Measurements from ENCODE around the gene SCCPDH. TPM values are rescaled to one million over a fixed set of nuclear protein-coding genes. Genes with fewer than 3 reads are reported as not detected.

SCCPDH gene
- total RNA-seq, 1 donor from 2014 or later, result 34.4 TPM

DNA sequence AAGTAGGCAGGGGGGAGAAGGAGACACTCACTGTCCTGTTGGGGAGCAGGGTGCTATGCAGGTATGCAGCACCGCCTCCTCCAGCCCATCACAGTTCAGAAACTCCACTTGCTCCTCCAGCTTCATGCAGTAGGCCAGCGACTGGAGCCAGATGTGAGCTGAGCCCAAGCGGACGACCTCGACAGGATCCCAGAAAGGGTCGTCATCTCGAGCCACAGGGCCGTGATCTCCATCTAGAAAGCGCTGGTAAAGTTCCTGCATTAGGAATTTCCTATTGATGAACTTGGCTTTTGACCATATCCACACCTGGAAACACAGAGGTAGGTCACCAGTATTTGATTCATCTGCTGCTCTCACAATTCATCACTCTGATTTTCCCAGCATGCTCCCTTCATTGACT lies 56.1 kb downstream of the SCCPDH start:
- Mint-ChIP-seq H3K36me3 (ENCODE audit: unreplicated experiment) (peaks cover 38% of the 10 kb centered on the region), H3K4me1 (ENCODE audit: unreplicated experiment) (peaks cover 31% of the 10 kb centered on the region), H3K4me3 (ENCODE audit: unreplicated experiment) (no peak overlapping the region), H3K9me3 (ENCODE audit: unreplicated experiment) (no peaks in the 10 kb centered on the region), H3K27me3 (ENCODE audit: unreplicated experiment) (no peaks in the 10 kb centered on the region), H3K27ac (ENCODE audit: unreplicated experiment) (no peak overlapping the region)
- peak; percentile 75 for DNase-seq (ENCODE audit: extremely low spot score, unreplicated experiment)
- TF ChIP-seq, protein P1, sequence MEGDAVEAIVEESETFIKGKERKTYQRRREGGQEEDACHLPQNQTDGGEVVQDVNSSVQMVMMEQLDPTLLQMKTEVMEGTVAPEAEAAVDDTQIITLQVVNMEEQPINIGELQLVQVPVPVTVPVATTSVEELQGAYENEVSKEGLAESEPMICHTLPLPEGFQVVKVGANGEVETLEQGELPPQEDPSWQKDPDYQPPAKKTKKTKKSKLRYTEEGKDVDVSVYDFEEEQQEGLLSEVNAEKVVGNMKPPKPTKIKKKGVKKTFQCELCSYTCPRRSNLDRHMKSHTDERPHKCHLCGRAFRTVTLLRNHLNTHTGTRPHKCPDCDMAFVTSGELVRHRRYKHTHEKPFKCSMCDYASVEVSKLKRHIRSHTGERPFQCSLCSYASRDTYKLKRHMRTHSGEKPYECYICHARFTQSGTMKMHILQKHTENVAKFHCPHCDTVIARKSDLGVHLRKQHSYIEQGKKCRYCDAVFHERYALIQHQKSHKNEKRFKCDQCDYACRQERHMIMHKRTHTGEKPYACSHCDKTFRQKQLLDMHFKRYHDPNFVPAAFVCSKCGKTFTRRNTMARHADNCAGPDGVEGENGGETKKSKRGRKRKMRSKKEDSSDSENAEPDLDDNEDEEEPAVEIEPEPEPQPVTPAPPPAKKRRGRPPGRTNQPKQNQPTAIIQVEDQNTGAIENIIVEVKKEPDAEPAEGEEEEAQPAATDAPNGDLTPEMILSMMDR (IDR thresholded peaks at IDR 0.05), result no peak

DNA sequence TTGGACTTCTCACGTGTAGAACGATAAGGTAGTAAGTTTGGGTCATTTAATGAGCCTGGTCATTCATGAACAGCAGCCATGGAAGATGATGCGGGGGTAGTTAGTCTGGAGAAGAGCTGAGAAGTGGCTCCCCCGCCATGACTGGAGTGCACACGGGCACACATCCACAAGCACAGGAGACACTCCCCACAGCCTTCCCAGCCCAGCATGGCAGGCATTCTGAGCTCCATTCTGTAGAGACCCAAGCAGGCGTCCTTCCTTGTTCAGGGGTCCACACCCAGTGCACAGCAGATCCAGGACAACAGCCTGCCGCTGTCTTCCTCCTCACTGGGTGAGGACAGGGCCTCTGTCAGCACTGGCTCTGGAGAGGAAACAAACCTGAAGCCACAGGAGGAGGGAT lies 57.0 kb downstream of the SCCPDH start:
- Mint-ChIP-seq H3K4me3 (ENCODE audit: unreplicated experiment) (no peak overlapping the region), H3K9me3 (ENCODE audit: unreplicated experiment) (no peaks in the 10 kb centered on the region), H3K27me3 (ENCODE audit: unreplicated experiment) (no peaks in the 10 kb centered on the region), H3K27ac (ENCODE audit: unreplicated experiment) (peak overlapping the region; percentile 38), H3K36me3 (ENCODE audit: unreplicated experiment) (peaks cover 33% of the 10 kb centered on the region), H3K4me1 (ENCODE audit: unreplicated experiment) (peaks cover 36% of the 10 kb centered on the region)
- TF ChIP-seq, protein P1 (IDR thresholded peaks at IDR 0.05), result no peak
- DNase-seq (ENCODE audit: extremely low spot score, unreplicated experiment), result peak; percentile 56

- H3K27ac Mint-ChIP-seq (ENCODE audit: unreplicated experiment), result no peak overlapping the region
- TF ChIP-seq, protein P1 (IDR thresholded peaks at IDR 0.05), result no peak
- H3K36me3 Mint-ChIP-seq (ENCODE audit: unreplicated experiment), result peaks cover 25% of the 10 kb centered on the region
- peak; percentile 73 for DNase-seq (ENCODE audit: extremely low spot score, unreplicated experiment)
- H3K4me1 Mint-ChIP-seq (ENCODE audit: unreplicated experiment), result peaks cover 36% of the 10 kb centered on the region
- no peaks in the 10 kb centered on the region for H3K9me3 Mint-ChIP-seq (ENCODE audit: unreplicated experiment)
- H3K27me3 Mint-ChIP-seq (ENCODE audit: unreplicated experiment), result no peaks in the 10 kb centered on the region
- no peak overlapping the region for H3K4me3 Mint-ChIP-seq (ENCODE audit: unreplicated experiment)
Observed at GRCh38 chr1:246782120-246782900, 58.1 kb downstream of the SCCPDH start.

- Mint-ChIP-seq H3K36me3 (ENCODE audit: unreplicated experiment) (peaks cover 14% of the 10 kb centered on the region), H3K9me3 (ENCODE audit: unreplicated experiment) (no peaks in the 10 kb centered on the region), H3K4me1 (ENCODE audit: unreplicated experiment) (peaks cover 39% of the 10 kb centered on the region), H3K27ac (ENCODE audit: unreplicated experiment) (peak overlapping the region; percentile 75), H3K4me3 (ENCODE audit: unreplicated experiment) (peak overlapping the region; percentile 36), H3K27me3 (ENCODE audit: unreplicated experiment) (no peaks in the 10 kb centered on the region)
- no peak for DNase-seq (ENCODE audit: extremely low spot score, unreplicated experiment)
- TF ChIP-seq, protein P1 (IDR thresholded peaks at IDR 0.05), result no peak
Observed at GRCh38 chr1:246784621-246785493, 60.6 kb downstream of the SCCPDH start.

Data from osteocyte (in vitro differentiated cells).